HEK293 (cell line): Measurements from ENCODE around the gene GSPT1.
A peak's percentile ranks its signal among the peaks of the same experiment; 100 is the strongest.

Experiments used
- EGR2 ChIP-seq: fragments of 450-650 bp; formaldehyde crosslinking; IDR thresholded peaks from 2 replicates; pipeline ENCODE4 v1.5.1; 2016; ENCODE audit warnings: low read depth, missing biosample characterization, missing genetic modification characterization
- FEZF1 ChIP-seq: fragments of 450-650 bp; formaldehyde crosslinking; IDR thresholded peaks from 2 replicates; pipeline ENCODE4 v1.5.1; 2016; ENCODE audit warnings: missing biosample characterization, missing genetic modification characterization
- GLIS1 ChIP-seq: fragments of 450-650 bp; formaldehyde crosslinking; IDR thresholded peaks from 2 replicates; pipeline ENCODE4 v1.5.1; 2016; ENCODE audit warnings: missing biosample characterization, missing genetic modification characterization
- HOXC10 ChIP-seq: sonication (generic); formaldehyde crosslinking; IDR thresholded peaks from 2 replicates; pipeline ENCODE4 v1.8.1; 2023; ENCODE audit warnings: mild to moderate bottlenecking, missing genetic modification reagents
- IKZF3 ChIP-seq: fragments of 450-650 bp; IDR thresholded peaks from 2 replicates; pipeline ENCODE4 v1.5.0; 2018; ENCODE audit warnings: missing biosample characterization, mild to moderate bottlenecking, missing genetic modification characterization, moderate library complexity
- KLF1 ChIP-seq: fragments of 450-650 bp; formaldehyde crosslinking; IDR thresholded peaks from 2 replicates; pipeline ENCODE4 v1.5.1; 2016; ENCODE audit warnings: missing biosample characterization, missing genetic modification characterization
- KLF8 ChIP-seq: fragments of 450-650 bp; formaldehyde crosslinking; IDR thresholded peaks from 2 replicates; pipeline ENCODE4 v1.5.1; 2016; ENCODE audit warnings: missing biosample characterization, missing genetic modification characterization
- OSR2 ChIP-seq: fragments of 450-650 bp; formaldehyde crosslinking; IDR thresholded peaks from 2 replicates; pipeline ENCODE4 v1.5.1; 2016; ENCODE audit warnings: missing biosample characterization, missing genetic modification characterization
- PATZ1 ChIP-seq: fragments of 450-650 bp; formaldehyde crosslinking; IDR thresholded peaks from 2 replicates; pipeline ENCODE4 v1.5.1; 2016; ENCODE audit warnings: missing biosample characterization, missing genetic modification characterization
- SETDB1 ChIP-seq: IDR thresholded peaks from one replicate; pipeline ENCODE4 v1.6.1; 2017; ENCODE audit warnings: mild to moderate bottlenecking, low read length, moderate library complexity, mixed read lengths; ENCODE audit not compliant: insufficient read length
- YY2 ChIP-seq: fragments of 450-650 bp; formaldehyde crosslinking; IDR thresholded peaks from 2 replicates; pipeline ENCODE4 v1.5.1; 2016; ENCODE audit warnings: missing biosample characterization, missing genetic modification characterization
- ZBTB10 ChIP-seq: fragments of 450-650 bp; formaldehyde crosslinking; IDR thresholded peaks from 2 replicates; pipeline ENCODE4 v1.5.1; 2016; ENCODE audit warnings: missing biosample characterization, missing genetic modification characterization
- ZEB2 ChIP-seq: fragments of 450-650 bp; formaldehyde crosslinking; IDR thresholded peaks from 2 replicates; pipeline ENCODE4 v1.5.1; 2016; ENCODE audit warnings: missing biosample characterization, missing genetic modification characterization
- ZFHX2 ChIP-seq: fragments of 450-650 bp; formaldehyde crosslinking; conservative IDR thresholded peaks from 2 replicates; pipeline ENCODE4 v1.5.1; 2016; ENCODE audit warnings: missing biosample characterization, missing genetic modification characterization
- ZFP37 ChIP-seq: fragments of 450-650 bp; formaldehyde crosslinking; IDR thresholded peaks from 2 replicates; pipeline ENCODE4 v1.5.1; 2016; ENCODE audit warnings: missing biosample characterization, missing genetic modification characterization
- ZFP69B ChIP-seq: fragments of 450-650 bp; formaldehyde crosslinking; IDR thresholded peaks from 2 replicates; pipeline ENCODE4 v1.5.1; 2016; ENCODE audit warnings: missing biosample characterization, missing genetic modification characterization
- ZNF140 ChIP-seq: fragments of 450-650 bp; formaldehyde crosslinking; IDR thresholded peaks from 2 replicates; pipeline ENCODE4 v1.5.1; 2016; ENCODE audit warnings: missing biosample characterization, missing genetic modification characterization
- ZNF146 ChIP-seq: fragments of 450-650 bp; formaldehyde crosslinking; IDR thresholded peaks from 2 replicates; pipeline ENCODE4 v1.5.1; 2016; ENCODE audit warnings: missing biosample characterization, missing genetic modification characterization
- ZNF157 ChIP-seq: fragments of 450-650 bp; formaldehyde crosslinking; IDR thresholded peaks from 2 replicates; pipeline ENCODE4 v1.5.1; 2016; ENCODE audit warnings: missing biosample characterization, missing genetic modification characterization
- ZNF16 ChIP-seq: fragments of 450-650 bp; formaldehyde crosslinking; IDR thresholded peaks from 2 replicates; pipeline ENCODE4 v1.5.1; 2016; ENCODE audit warnings: low read depth, missing biosample characterization, missing genetic modification characterization
- ZNF19 ChIP-seq: fragments of 450-650 bp; formaldehyde crosslinking; IDR thresholded peaks from 2 replicates; pipeline ENCODE4; 2016; ENCODE audit warnings: missing biosample characterization, missing genetic modification characterization, low read depth
- ZNF214 ChIP-seq: fragments of 450-650 bp; formaldehyde crosslinking; IDR thresholded peaks from 2 replicates; pipeline ENCODE4 v1.5.1; 2017; ENCODE audit warnings: missing biosample characterization, mild to moderate bottlenecking, missing genetic modification characterization, borderline replicate concordance
- ZNF221 ChIP-seq: fragments of 450-650 bp; formaldehyde crosslinking; IDR thresholded peaks from 2 replicates; pipeline ENCODE4 v1.5.1; 2017; ENCODE audit warnings: missing biosample characterization, missing genetic modification characterization, borderline replicate concordance
- ZNF354C ChIP-seq: fragments of 450-650 bp; formaldehyde crosslinking; IDR thresholded peaks from 2 replicates; pipeline ENCODE4 v1.5.1; 2016; ENCODE audit warnings: missing biosample characterization, missing genetic modification characterization, low read depth, borderline replicate concordance
- ZNF529 ChIP-seq: fragments of 450-650 bp; formaldehyde crosslinking; IDR thresholded peaks from 2 replicates; pipeline ENCODE4 v1.5.1; 2017; ENCODE audit warnings: missing genetic modification characterization, missing biosample characterization; ENCODE audit not compliant: insufficient replicate concordance
- ZNF548 ChIP-seq: fragments of 450-650 bp; formaldehyde crosslinking; IDR thresholded peaks from 2 replicates; pipeline ENCODE4 v1.5.1; 2016; ENCODE audit warnings: missing biosample characterization, missing genetic modification characterization
- ZNF555 ChIP-seq: fragments of 450-650 bp; formaldehyde crosslinking; conservative IDR thresholded peaks from 2 replicates; pipeline ENCODE4 v1.5.1; 2017; ENCODE audit warnings: missing biosample characterization, mild to moderate bottlenecking, missing genetic modification characterization, inconsistent platforms
- ZNF664 ChIP-seq: fragments of 450-650 bp; formaldehyde crosslinking; IDR thresholded peaks from 2 replicates; pipeline ENCODE4 v1.5.1; 2016; ENCODE audit warnings: missing biosample characterization, missing genetic modification characterization
- ZNF707 ChIP-seq: fragments of 450-650 bp; formaldehyde crosslinking; IDR thresholded peaks from 2 replicates; pipeline ENCODE4 v1.5.1; 2016; ENCODE audit warnings: missing biosample characterization, missing genetic modification characterization
- ZNF791 ChIP-seq: fragments of 450-650 bp; formaldehyde crosslinking; IDR thresholded peaks from 2 replicates; pipeline ENCODE4 v1.5.1; 2016; ENCODE audit warnings: missing biosample characterization, missing genetic modification characterization
- ZNF843 ChIP-seq: fragments of 450-650 bp; formaldehyde crosslinking; IDR thresholded peaks from 2 replicates; pipeline ENCODE4 v1.5.1; 2016; ENCODE audit warnings: missing biosample characterization, missing genetic modification characterization
- ZSCAN16 ChIP-seq: fragments of 450-650 bp; formaldehyde crosslinking; IDR thresholded peaks from 2 replicates; pipeline ENCODE4 v1.5.1; 2016; ENCODE audit warnings: missing biosample characterization, missing genetic modification characterization
- TF ChIP-seq, protein P1 (sequence below): fragments of 450-650 bp; formaldehyde crosslinking; IDR thresholded peaks from 2 replicates; pipeline ENCODE4 v1.5.1; 2016; ENCODE audit warnings: missing biosample characterization, missing genetic modification characterization
- TF ChIP-seq, protein P2 (sequence below): fragments of 450-650 bp; formaldehyde crosslinking; IDR thresholded peaks from 2 replicates; pipeline ENCODE4 v1.5.1; 2017; ENCODE audit warnings: missing biosample characterization, missing genetic modification characterization

The GSPT1 gene

DNA sequence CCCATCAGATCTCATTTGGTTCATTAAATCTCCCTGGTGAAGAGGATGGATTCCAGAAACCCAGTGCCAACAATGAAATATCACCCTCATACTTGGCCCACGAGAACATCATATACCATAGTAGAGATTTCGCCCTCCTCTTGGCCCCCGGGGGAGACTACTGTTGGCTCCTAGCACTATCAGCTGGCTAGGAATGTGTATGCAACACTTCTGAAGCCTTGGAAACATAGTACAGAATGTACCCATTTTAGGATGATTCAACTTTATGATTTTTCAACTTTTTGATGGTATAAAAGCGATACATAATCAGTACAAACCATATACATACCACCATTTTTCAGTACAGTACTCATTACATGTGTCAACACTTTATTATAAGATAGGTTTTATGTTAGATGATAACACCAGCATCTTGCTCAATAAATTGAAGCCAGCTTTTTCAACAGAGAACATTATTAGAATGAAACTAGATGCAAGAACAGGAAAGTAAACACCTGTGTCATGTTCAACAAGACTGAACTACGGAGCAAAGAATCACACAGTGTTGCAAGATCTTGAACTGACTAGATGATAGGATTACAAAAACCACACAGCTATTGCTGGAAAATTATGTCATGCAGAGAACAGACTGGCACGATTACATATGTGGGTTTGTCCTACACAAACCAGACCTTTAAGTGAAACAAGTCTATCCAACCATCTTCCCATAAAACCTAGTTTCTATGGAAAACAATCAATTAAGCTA, 81.6 kb downstream of the GSPT1 start (continued):
- 0 out of 2 replicates have a peak, but pooled peaks have one; percentile 39 for TF ChIP-seq IKZF3
- no peak for TF ChIP-seq YY2 (tag by site-specific recombination)
- TF ChIP-seq ZNF529 (tag by site-specific recombination) = no peak
- no peak for TF ChIP-seq HOXC10 (CRISPR knock-in tag)
- no peak for TF ChIP-seq ZNF19 (tag by site-specific recombination)
- no peak for TF ChIP-seq SETDB1
- no peak for TF ChIP-seq ZNF664 (tag by site-specific recombination)
- no peak for TF ChIP-seq ZNF221
- TF ChIP-seq GLIS1 (tag by site-specific recombination) = peak; percentile 27; the same call in 1 of the 2 replicates
- TF ChIP-seq ZFHX2 = no peak
- no peak for TF ChIP-seq ZNF555 (tag by site-specific recombination)
- TF ChIP-seq ZNF146 (tag by site-specific recombination) = no peak
- TF ChIP-seq ZFP37 (tag by site-specific recombination) = no peak
- TF ChIP-seq, protein P1, sequence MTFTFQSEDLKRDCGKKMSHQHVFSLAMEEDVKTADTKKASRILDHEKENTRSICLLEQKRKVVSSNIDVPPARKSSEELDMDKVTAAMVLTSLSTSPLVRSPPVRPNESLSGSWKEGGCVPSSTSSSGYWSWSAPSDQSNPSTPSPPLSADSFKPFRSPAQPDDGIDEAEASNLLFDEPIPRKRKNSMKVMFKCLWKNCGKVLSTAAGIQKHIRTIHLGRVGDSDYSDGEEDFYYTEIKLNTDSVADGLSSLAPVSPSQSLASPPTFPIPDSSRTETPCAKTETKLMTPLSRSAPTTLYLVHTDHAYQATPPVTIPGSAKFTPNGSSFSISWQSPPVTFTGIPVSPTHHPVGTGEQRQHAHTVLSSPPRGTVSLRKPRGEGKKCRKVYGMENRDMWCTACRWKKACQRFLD (tag by site-specific recombination) = no peak
- TF ChIP-seq ZSCAN16 (tag by site-specific recombination) = no peak
- TF ChIP-seq ZNF354C (tag by site-specific recombination) = no peak
- TF ChIP-seq ZNF707 (tag by site-specific recombination) = no peak
- no peak for TF ChIP-seq ZNF791
- TF ChIP-seq ZNF157 (tag by site-specific recombination) = no peak
- TF ChIP-seq EGR2 = no peak
- no peak for TF ChIP-seq FEZF1 (tag by site-specific recombination)
- TF ChIP-seq ZNF843 = no peak
- TF ChIP-seq KLF8 (tag by site-specific recombination) = no peak
- peak; percentile 27; the same call in 1 of the 2 replicates for TF ChIP-seq OSR2 (tag by site-specific recombination)
- TF ChIP-seq, protein P2, sequence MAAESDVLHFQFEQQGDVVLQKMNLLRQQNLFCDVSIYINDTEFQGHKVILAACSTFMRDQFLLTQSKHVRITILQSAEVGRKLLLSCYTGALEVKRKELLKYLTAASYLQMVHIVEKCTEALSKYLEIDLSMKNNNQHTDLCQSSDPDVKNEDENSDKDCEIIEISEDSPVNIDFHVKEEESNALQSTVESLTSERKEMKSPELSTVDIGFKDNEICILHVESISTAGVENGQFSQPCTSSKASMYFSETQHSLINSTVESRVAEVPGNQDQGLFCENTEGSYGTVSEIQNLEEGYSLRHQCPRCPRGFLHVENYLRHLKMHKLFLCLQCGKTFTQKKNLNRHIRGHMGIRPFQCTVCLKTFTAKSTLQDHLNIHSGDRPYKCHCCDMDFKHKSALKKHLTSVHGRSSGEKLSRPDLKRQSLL (tag by site-specific recombination) = no peak
- no peak for TF ChIP-seq ZNF140 (tag by site-specific recombination)
- no peak for TF ChIP-seq KLF1 (tag by site-specific recombination)
- no peak for TF ChIP-seq ZNF16 (tag by site-specific recombination)
- no peak for TF ChIP-seq ZBTB10 (tag by site-specific recombination)
- peak; percentile 62; the same call in 1 of the 2 replicates for TF ChIP-seq ZEB2 (tag by site-specific recombination)
- TF ChIP-seq PATZ1 = no peak
- no peak for TF ChIP-seq ZNF214 (tag by site-specific recombination)
- TF ChIP-seq ZNF548 = no peak
- TF ChIP-seq ZFP69B = no peak
